ENCODE data around the gene MPP3. TPM values are rescaled to one million over a fixed set of nuclear protein-coding genes. Genes with fewer than 3 reads are reported as not detected.

The MPP3 gene
- total RNA-seq, 1 experiment from 2014 or later, result 19.5 TPM

DNA sequence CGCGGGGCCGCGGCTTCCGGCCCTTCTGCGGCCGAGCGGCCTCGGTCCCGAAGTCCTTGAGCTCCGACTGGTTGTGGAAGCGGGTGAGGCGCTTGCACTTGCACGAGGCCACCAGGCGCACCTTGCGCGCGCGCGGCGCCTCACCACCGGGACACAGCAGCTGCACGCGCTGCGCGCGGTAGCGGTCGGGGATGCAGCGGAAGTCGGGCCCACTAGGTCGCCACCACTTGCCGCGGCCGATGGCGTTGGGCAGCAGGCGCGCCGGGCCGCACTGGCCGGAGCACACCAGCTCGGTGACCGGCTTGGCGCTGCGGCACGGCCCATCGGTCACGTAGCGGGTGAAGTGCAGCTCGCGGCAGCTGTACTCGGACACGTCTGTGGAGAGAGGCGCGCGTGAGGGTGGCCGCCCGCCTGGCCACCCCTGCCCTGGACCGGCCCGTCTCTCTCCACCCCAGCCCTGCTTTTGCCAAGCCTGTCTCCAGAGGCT, 77.5 kb downstream of the MPP3 start:
- no peak overlapping the region for H3K4me3 ChIP-seq (replicated peaks in 1 of 2; ENCODE audit: low read depth in 1 of 2, low read length in 2 of 2)
- H4K20me1 ChIP-seq (ENCODE audit: insufficient read depth), result no peaks in the 10 kb centered on the region
- DNase-seq (ENCODE audit: low read depth, low spot score) (no peak), ATAC-seq (no peak)
- peaks cover 0 to 13% of the 10 kb centered on the region in 2 experiments; a peak in 2 of 4 replicates for H3K4me1 ChIP-seq (ENCODE audit: control insufficient read depth in 1 of 2, insufficient read depth in 2 of 2, low read length in 2 of 2)
- H3K9ac ChIP-seq (ENCODE audit: low read length), result no peak overlapping the region
- H3K79me2 ChIP-seq (ENCODE audit: insufficient read depth, low read length), result no peaks in the 10 kb centered on the region
- RAD21 ChIA-PET (ENCODE audit: low non-redundant PET in 1 of 2, low total read pairs in 2 of 2, uncharacterized antibody in 2 of 2, unreplicated experiment in 2 of 2), result no interaction called here
- BruUV-seq (replicated peaks), result no TSS peak
- H3K9me2 ChIP-seq (ENCODE audit: insufficient read depth), result no peaks in the 10 kb centered on the region
- POLR2A ChIA-PET, result no interaction called here
- intact Hi-C loops (cut with micrococcal nuclease), result no loop called here
- H3K27ac ChIP-seq (ENCODE audit: low read depth, low read length), result no peak overlapping the region
- H2AFZ ChIP-seq (ENCODE audit: low read depth, low read length, poor library complexity, severe bottlenecking), result no peak overlapping the region
- no peaks in the 10 kb centered on the region for H3K27me3 ChIP-seq (ENCODE audit: insufficient read depth, low read length)
- H3K4me2 ChIP-seq (ENCODE audit: low read length), result no peak overlapping the region
- no peaks in the 10 kb centered on the region for H3K36me3 ChIP-seq (ENCODE audit: control insufficient read depth in 1 of 2, insufficient read depth in 2 of 2, low read length in 2 of 2)
- TF ChIP-seq YY1 (IDR thresholded peaks at IDR 0.05; ENCODE audit: extremely low read depth, insufficient replicate concordance, low read depth, low read length) (no peak), EZH2phosphoT487 (IDR thresholded peaks at IDR 0.05; ENCODE audit: borderline replicate concordance) (no peak), POLR2AphosphoS5 (IDR thresholded peaks at IDR 0.05; ENCODE audit: low read depth, low read length) (no peak), CBX3 (IDR thresholded peaks at IDR 0.05; ENCODE audit: low read depth) (no peak), ZNF274 (IDR thresholded peaks at IDR 0.05; ENCODE audit: low read depth, low read length) (no peak), SP1 (IDR thresholded peaks at IDR 0.05; ENCODE audit: low read depth) (no peak), SRF (IDR thresholded peaks at IDR 0.05; ENCODE audit: low read depth) (no peak), SIN3A (IDR thresholded peaks at IDR 0.05; ENCODE audit: low read depth) (no peak), CEBPB (IDR thresholded peaks at IDR 0.05; ENCODE audit: low read depth) (no peak), EZH2 (IDR thresholded peaks at IDR 0.05) (no peak), RAD21 (IDR thresholded peaks at IDR 0.05; ENCODE audit: low read depth) (no peak), TCF7L2 (IDR thresholded peaks at IDR 0.05; ENCODE audit: borderline replicate concordance, extremely low read depth, insufficient read depth, insufficient read length) (no peak), JUND (IDR thresholded peaks at IDR 0.05) (no peak)
- TF ChIP-seq, protein P1, sequence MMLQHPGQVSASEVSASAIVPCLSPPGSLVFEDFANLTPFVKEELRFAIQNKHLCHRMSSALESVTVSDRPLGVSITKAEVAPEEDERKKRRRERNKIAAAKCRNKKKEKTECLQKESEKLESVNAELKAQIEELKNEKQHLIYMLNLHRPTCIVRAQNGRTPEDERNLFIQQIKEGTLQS (IDR thresholded peaks at IDR 0.05), result no peak
- TF ChIP-seq, protein P2, sequence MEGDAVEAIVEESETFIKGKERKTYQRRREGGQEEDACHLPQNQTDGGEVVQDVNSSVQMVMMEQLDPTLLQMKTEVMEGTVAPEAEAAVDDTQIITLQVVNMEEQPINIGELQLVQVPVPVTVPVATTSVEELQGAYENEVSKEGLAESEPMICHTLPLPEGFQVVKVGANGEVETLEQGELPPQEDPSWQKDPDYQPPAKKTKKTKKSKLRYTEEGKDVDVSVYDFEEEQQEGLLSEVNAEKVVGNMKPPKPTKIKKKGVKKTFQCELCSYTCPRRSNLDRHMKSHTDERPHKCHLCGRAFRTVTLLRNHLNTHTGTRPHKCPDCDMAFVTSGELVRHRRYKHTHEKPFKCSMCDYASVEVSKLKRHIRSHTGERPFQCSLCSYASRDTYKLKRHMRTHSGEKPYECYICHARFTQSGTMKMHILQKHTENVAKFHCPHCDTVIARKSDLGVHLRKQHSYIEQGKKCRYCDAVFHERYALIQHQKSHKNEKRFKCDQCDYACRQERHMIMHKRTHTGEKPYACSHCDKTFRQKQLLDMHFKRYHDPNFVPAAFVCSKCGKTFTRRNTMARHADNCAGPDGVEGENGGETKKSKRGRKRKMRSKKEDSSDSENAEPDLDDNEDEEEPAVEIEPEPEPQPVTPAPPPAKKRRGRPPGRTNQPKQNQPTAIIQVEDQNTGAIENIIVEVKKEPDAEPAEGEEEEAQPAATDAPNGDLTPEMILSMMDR (IDR thresholded peaks at IDR 0.05 in 2 of 3, conservative IDR thresholded peaks at IDR 0.05 in 1 of 3; ENCODE audit: borderline replicate concordance in 1 of 3, insufficient read depth in 1 of 3, low read depth in 2 of 3, low read length in 2 of 3), result no peak
- TF ChIP-seq, protein P3, sequence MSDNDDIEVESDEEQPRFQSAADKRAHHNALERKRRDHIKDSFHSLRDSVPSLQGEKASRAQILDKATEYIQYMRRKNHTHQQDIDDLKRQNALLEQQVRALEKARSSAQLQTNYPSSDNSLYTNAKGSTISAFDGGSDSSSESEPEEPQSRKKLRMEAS (IDR thresholded peaks at IDR 0.05), result no peak
- TF ChIP-seq, protein P4, sequence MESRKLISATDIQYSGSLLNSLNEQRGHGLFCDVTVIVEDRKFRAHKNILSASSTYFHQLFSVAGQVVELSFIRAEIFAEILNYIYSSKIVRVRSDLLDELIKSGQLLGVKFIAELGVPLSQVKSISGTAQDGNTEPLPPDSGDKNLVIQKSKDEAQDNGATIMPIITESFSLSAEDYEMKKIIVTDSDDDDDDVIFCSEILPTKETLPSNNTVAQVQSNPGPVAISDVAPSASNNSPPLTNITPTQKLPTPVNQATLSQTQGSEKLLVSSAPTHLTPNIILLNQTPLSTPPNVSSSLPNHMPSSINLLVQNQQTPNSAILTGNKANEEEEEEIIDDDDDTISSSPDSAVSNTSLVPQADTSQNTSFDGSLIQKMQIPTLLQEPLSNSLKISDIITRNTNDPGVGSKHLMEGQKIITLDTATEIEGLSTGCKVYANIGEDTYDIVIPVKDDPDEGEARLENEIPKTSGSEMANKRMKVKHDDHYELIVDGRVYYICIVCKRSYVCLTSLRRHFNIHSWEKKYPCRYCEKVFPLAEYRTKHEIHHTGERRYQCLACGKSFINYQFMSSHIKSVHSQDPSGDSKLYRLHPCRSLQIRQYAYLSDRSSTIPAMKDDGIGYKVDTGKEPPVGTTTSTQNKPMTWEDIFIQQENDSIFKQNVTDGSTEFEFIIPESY (IDR thresholded peaks at IDR 0.05; ENCODE audit: extremely low read depth, insufficient replicate concordance, low read length), result no peak
- H3K9me3 ChIP-seq (ENCODE audit: control insufficient read depth in 1 of 2, insufficient read depth in 1 of 2, low read depth in 1 of 2, low read length in 2 of 2), result no peaks in the 10 kb centered on the region
- CTCF ChIA-PET, result no interaction called here
